ENCODE data around the gene PLCG1.

- TF ChIP-seq JUND (IDR thresholded peaks at IDR 0.05; ENCODE audit: low read length) = no peak
- TF ChIP-seq, protein P1, sequence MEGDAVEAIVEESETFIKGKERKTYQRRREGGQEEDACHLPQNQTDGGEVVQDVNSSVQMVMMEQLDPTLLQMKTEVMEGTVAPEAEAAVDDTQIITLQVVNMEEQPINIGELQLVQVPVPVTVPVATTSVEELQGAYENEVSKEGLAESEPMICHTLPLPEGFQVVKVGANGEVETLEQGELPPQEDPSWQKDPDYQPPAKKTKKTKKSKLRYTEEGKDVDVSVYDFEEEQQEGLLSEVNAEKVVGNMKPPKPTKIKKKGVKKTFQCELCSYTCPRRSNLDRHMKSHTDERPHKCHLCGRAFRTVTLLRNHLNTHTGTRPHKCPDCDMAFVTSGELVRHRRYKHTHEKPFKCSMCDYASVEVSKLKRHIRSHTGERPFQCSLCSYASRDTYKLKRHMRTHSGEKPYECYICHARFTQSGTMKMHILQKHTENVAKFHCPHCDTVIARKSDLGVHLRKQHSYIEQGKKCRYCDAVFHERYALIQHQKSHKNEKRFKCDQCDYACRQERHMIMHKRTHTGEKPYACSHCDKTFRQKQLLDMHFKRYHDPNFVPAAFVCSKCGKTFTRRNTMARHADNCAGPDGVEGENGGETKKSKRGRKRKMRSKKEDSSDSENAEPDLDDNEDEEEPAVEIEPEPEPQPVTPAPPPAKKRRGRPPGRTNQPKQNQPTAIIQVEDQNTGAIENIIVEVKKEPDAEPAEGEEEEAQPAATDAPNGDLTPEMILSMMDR (IDR thresholded peaks at IDR 0.05; ENCODE audit: control extremely low read depth in 1 of 3, insufficient read depth in 1 of 3, low read depth in 1 of 3, low read length in 3 of 3) = no peak
- no peak for TF ChIP-seq POLR2A (IDR thresholded peaks at IDR 0.05; ENCODE audit: control extremely low read depth in 1 of 2, low read depth in 2 of 2, low read length in 2 of 2)
- TF ChIP-seq SP4 (IDR thresholded peaks at IDR 0.05; ENCODE audit: low read length) = no peak
- no peak for TF ChIP-seq TCF12 (IDR thresholded peaks at IDR 0.05; ENCODE audit: low read depth, low read length)
These were observed 10.6 kb upstream of the PLCG1 start for GRCh38 chr20:41126719-41127118.
